ENCODE data around the gene TTC23L. TPM values are rescaled to one million over a fixed set of nuclear protein-coding genes. Genes with fewer than 3 reads are reported as not detected.
A peak's percentile ranks its signal among the peaks of the same experiment; 100 is the strongest.
"Not testable (repeated sequence)": the region's sequence is repeated elsewhere in the genome, so short reads cannot be mapped to it uniquely, and the experiment has no call there.

Gene TTC23L
- polyA plus RNA-seq, 3 donors, result 2.6 to 4.8 (median 4.6) TPM

DNA sequence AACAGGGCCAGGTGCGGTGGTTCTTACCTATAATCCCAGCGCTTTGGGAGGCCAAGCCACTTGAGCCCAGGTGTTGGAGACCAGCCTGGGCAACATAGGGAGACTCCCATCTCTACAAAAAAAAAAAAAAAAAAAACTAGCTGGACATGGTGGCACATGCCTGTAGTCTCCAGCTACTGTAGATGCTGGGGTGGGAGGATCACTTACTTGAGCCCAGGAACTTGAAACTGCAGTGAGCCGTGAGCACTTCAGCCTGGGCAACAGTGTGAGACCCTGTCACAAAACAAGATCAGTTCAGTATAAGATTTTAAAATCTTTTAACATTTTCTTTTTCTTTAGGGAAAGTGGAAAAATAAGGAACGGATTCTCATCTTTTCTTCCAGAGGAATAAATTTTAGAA, 79.1 kb downstream of the TTC23L start:
- DNase-seq, result no peak

GRCh38 chr5:34919077-34919476, 80.1 kb downstream of the TTC23L start:
- no peak for DNase-seq

DNA sequence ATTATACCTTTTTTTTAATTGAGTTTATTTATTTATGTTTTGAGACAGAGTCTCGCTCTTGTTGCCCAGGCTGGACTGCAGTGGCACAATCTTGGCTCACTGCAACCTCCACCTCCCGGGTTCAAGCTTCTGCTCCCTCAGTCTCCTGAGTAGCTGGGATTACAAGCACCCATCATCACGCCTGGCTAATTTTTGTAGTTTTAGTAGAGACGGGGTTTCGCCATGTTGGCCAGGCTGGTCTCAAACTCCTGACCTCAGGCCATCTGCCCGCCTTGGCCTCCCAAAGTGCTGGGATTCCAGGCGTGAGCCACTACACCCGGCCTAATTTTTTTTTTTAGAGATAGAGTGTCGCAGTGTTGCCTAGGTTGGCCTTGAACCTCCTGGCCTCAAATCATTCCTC, 84.3 kb downstream of the TTC23L start:
- DNase-seq, result not testable (repeated sequence)

- DNase-seq, result no peak
Measured at GRCh38 chr5:34923694-34924461, 84.9 kb downstream of the TTC23L start.

DNA sequence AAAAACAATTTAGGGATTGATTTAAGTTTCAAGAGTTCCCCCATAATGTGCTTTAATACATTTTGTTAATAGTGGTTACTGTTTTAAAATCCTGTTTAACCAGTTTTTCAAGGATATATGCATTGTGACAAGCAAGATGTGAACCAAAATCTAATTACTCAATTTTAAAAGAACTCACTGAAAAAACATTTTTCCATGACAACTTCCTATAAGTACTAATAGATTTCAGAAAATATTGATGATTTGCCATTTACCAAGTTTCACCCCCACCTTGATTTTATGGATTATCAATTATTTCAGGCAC, 85.5 kb downstream of the TTC23L start:
- no peak for DNase-seq

DNA sequence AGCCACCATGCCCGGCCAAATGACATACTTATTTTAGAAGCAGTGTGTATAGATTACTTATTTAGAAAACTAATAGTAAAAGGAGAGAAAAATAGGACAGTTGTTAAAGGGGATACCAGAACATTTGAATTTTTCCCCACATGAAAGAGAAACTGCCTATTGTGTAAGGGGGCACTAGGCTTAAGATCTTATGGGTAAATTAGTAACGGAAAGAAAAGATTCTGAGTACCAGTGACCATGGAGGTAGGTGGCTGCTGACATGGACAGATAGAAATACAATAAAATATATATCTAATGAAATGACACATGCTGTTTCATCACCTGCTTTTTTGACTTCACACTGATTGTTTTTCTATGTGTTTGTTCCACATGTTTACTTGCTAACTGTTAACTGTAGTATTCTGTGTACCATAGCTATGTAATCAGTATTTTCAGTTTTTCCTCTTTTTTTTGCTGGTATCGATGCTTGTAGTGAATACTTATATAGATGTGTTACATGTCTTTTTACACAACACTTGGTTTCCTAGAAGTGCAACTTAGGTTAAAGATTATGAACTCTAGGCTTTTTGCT, 87.4 kb downstream of the TTC23L start:
- no peak for DNase-seq

DNA sequence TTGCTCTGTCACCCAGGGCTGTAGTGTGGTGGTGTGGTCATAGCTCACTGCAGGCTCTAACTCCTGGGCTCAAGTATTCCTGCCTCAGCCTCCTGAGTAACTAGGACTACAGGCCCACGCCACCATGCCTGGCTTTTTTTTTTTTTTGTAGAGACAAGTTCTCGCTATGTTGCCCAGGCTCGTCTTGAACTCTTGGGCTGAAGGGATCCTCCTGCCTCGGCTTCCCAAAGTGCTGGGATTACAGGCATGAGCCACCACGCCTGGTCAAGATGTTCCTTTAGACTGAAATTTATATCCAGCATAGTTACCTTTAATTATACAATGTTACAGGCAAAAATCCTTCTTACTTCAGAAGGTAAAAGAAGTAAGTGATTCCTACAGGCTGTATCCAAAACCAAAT, 88.8 kb downstream of the TTC23L start:
- no peak for DNase-seq

- DNase-seq, result no peak
Measured at GRCh38 chr5:34928267-34928666, 89.3 kb downstream of the TTC23L start.

- DNase-seq, result peak; percentile 98
Measured at GRCh38 chr5:34929134-34929719, 90.3 kb downstream of the TTC23L start, which contains the start of gene DNAJC21. Gene DNAJC21, plus strand, starts transcription at chr5:34929559. Its CDS starts 261 bp downstream, at chr5:34929820.

- peak; percentile 85 for DNase-seq
Measured at GRCh38 chr5:34929720-34930461, 90.9 kb downstream of the TTC23L start.

DNA sequence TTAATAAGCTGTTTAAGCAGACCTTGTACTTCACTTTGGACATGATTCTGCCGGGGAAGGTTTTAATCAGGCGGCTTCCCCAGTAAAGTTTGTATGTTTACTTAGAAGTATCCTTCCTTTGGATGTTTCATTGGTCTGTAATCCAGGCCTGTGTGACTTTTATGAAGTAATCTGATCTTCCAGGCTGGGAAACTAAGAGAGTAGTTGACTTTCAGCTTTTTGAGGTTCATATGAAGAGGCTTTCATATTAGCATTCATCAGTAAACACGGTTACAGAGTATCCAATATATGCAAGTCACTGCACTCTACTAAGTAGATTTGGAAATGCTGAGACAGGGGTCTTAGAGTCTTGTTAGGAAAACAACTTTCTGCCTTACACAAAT, 91.5 kb downstream of the TTC23L start:
- peak; percentile 12 for DNase-seq

DNA sequence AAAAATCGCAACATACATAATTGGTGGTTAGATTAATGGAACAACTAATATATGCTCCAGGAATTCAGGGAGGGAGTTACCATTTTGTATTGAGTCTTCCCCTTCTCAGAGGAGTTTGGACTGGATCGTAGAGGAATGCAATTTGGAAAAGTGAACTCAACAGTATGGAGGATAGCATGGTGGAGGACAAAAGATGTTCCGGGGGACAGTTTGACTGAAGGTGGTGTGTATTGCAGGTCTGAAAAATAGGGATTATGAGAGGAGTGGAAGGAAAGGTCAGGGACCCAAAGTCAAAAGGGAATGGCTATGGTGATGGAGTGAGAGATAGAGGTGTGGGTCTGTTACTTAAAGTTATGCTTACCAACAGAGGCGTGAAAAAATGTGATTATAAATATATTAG, 91.9 kb downstream of the TTC23L start:
- DNase-seq, result no peak

- no peak for DNase-seq
Measured at GRCh38 chr5:34932947-34933346, 94.0 kb downstream of the TTC23L start.

- DNase-seq, result no peak
Measured at GRCh38 chr5:34941936-34942335, 103.0 kb downstream of the TTC23L start.

DNA sequence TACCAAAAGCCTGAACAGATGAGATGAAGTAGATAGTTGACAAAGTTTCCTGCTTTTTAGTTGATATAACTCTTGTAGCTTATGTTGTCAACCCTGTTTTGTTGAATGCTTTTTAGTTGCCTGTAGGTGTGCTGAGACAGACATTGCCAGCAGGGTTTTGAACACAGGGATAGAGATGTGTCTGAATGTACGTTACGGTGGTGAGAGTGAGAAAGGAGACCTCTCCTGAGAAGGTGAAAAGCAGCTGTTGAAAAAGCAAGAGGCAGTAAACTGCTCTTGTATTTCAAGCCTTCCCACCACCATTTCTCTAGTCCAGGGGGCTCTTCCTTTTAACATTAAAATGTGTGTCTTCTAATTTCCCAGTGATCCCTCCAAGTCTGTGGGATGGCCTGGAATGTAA, 105.1 kb downstream of the TTC23L start:
- no peak for DNase-seq

DNA sequence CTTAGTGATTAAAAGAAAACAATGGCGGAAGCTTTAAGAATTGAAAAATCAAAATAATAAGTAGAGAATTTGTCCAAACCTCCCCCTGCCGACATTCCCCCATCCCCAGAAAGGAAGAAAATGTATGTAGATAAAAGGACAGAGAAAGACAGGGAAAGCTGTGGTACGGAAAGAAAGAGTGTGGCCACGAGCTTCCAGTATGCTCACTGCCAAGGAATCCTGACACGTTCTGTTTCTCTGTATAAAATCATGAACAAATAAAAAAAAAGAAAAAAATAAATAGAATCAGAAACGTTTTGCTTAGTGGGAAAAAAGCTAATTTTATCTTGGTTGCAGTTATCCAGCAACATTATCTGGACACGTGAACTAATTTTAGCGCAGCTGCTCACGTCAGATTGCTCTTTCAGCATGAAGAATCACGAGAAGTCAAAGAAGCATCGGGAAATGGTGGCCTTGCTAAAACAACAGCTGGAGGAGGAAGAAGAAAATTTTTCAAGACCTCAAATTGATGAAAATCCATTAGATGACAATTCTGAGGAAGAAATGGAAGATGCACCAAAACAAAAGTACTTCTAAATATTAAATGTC, 105.6 kb downstream of the TTC23L start:
- DNase-seq, result no peak

Other genes with a start within 250 kb of the TTC23L start
- gene RAI14, start 182.8 kb upstream of the TTC23L start, polyA plus RNA-seq (ENCODE audit: insufficient read length in 3 of 3), result 10 to 100 TPM; 87.9 to 88.9 (median 87.9) TPM
- gene RAD1, start 76.3 kb downstream of the TTC23L start, polyA plus RNA-seq (ENCODE audit: insufficient read length in 3 of 3), result 10 to 100 TPM; 28.9 to 38.5 (median 34.3) TPM
- 10 to 100 TPM; 47.7 to 51.6 (median 48.8) TPM for gene BRIX1, start 76.5 kb downstream of the TTC23L start, polyA plus RNA-seq (ENCODE audit: insufficient read length in 3 of 3)
- gene DNAJC21, start 90.4 kb downstream of the TTC23L start, polyA plus RNA-seq (ENCODE audit: insufficient read length in 3 of 3), result 10 to 100 TPM; 67.9 to 77.1 (median 73.0) TPM
- gene AGXT2, start 208.8 kb downstream of the TTC23L start, polyA plus RNA-seq (ENCODE audit: insufficient read length in 3 of 3), result 10 to 100 TPM; 26.9 to 60.3 (median 55.8) TPM

Measured in renal pelvis (tissue), 4 donors.